KMS-11 (cell line): ENCODE results near the gene FLNC.

Source experiments
- H2AFZ ChIP-seq: fragments of 200-600 bp; sonication (generic); 2 replicates; pipeline ENCODE4 v1.6.1; 2016; ENCODE audit warnings: antibody characterized with exemption, mixed run types, low read depth
- H3K27ac ChIP-seq: fragments of 200-600 bp; sonication (generic); 2 replicates; pipeline ENCODE4 v1.6.1; 2016; ENCODE audit warnings: mild to moderate bottlenecking, mixed run types
- H3K27me3 ChIP-seq: fragments of 200-600 bp; sonication (generic); 2 replicates; pipeline ENCODE4 v1.6.1; 2017; ENCODE audit warnings: mild to moderate bottlenecking, low read depth, mixed run types, moderate library complexity; ENCODE audit not compliant: insufficient read depth
- H3K36me3 ChIP-seq: fragments of 200-600 bp; sonication (generic); 2 replicates; pipeline ENCODE4 v1.6.1; 2017; ENCODE audit warnings: mild to moderate bottlenecking, mixed run types; ENCODE audit not compliant: insufficient read depth
- H3K4me1 ChIP-seq: fragments of 200-600 bp; sonication (generic); 2 replicates; pipeline ENCODE4 v1.6.1; 2016; ENCODE audit warnings: mild to moderate bottlenecking, low read depth, mixed run types; ENCODE audit not compliant: poor library complexity, severe bottlenecking
- H3K4me2 ChIP-seq: fragments of 200-600 bp; sonication (generic); 2 replicates; pipeline ENCODE4 v1.7.0; 2016; ENCODE audit warnings: mild to moderate bottlenecking, mixed run types
- H3K4me3 ChIP-seq: fragments of 200-600 bp; sonication (generic); IDR thresholded peaks from 2 replicates; pipeline ENCODE4 v1.6.1; 2017; ENCODE audit warnings: low read depth, low read length, mixed read lengths; ENCODE audit not compliant: insufficient read depth
- H3K79me2 ChIP-seq: fragments of 200-600 bp; sonication (generic); 2 replicates; pipeline ENCODE4 v1.6.1; 2016; ENCODE audit warnings: low read depth, mixed run types; ENCODE audit not compliant: insufficient read depth
- H3K9ac ChIP-seq: fragments of 200-600 bp; sonication (generic); 2 replicates; pipeline ENCODE4 v1.6.1; 2016; ENCODE audit warnings: mild to moderate bottlenecking, mixed run types
- H4K20me1 ChIP-seq: fragments of 200-600 bp; sonication (generic); 2 replicates; pipeline ENCODE4 v1.6.1; 2016; ENCODE audit warnings: mild to moderate bottlenecking, mixed run types; ENCODE audit not compliant: insufficient read depth
- TF ChIP-seq, protein P1 (sequence below): fragments of 200-600 bp; sonication (generic); conservative IDR thresholded peaks from 2 replicates; pipeline ENCODE4 v1.6.1; 2017; ENCODE audit warnings: low read depth, mild to moderate bottlenecking, antibody characterized with exemption, low read length, moderate library complexity, mixed read lengths

Gene FLNC

DNA sequence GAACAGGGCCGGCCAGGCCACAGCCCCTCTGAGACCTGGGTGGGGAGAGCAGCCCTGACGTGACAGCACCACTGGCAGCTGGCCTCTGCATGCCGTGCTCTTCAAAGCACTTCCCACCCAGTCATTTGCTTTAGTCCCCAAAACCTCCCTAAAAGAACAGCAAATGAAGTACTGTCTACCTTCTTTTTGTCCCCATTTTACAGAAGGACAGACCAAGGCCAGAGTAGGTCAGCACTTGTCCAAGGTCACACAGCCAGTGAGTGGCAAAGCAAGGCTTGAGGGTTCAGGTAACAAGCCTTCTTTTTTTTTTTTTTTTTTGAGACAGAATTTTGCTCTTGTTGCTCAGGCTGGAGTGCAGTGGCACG lies 47.5 kb downstream of the FLNC start:
- Histone ChIP-seq H3K4me1 (no peaks in the 10 kb centered on the region), H3K4me2 (no peak overlapping the region), H3K9ac (no peak overlapping the region), H3K27me3 (no peaks in the 10 kb centered on the region), H3K4me3 (no peak overlapping the region), H3K27ac (no peak overlapping the region), H2AFZ (no peak overlapping the region), H4K20me1 (no peaks in the 10 kb centered on the region), H3K36me3 (no peaks in the 10 kb centered on the region), H3K79me2 (no peaks in the 10 kb centered on the region)
- TF ChIP-seq, protein P1, sequence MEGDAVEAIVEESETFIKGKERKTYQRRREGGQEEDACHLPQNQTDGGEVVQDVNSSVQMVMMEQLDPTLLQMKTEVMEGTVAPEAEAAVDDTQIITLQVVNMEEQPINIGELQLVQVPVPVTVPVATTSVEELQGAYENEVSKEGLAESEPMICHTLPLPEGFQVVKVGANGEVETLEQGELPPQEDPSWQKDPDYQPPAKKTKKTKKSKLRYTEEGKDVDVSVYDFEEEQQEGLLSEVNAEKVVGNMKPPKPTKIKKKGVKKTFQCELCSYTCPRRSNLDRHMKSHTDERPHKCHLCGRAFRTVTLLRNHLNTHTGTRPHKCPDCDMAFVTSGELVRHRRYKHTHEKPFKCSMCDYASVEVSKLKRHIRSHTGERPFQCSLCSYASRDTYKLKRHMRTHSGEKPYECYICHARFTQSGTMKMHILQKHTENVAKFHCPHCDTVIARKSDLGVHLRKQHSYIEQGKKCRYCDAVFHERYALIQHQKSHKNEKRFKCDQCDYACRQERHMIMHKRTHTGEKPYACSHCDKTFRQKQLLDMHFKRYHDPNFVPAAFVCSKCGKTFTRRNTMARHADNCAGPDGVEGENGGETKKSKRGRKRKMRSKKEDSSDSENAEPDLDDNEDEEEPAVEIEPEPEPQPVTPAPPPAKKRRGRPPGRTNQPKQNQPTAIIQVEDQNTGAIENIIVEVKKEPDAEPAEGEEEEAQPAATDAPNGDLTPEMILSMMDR = no peak

GRCh38 chr7:128878226-128879105 lies 48.3 kb downstream of the FLNC start:
- Histone ChIP-seq H3K79me2 (no peaks in the 10 kb centered on the region), H3K4me1 (no peaks in the 10 kb centered on the region), H3K4me2 (no peak overlapping the region), H3K27ac (no peak overlapping the region), H4K20me1 (no peaks in the 10 kb centered on the region), H3K4me3 (no peak overlapping the region), H2AFZ (no peak overlapping the region), H3K27me3 (no peaks in the 10 kb centered on the region), H3K36me3 (no peaks in the 10 kb centered on the region), H3K9ac (no peak overlapping the region)
- TF ChIP-seq, protein P1 = no peak

- no peak overlapping the region for H2AFZ ChIP-seq
These were observed 49.3 kb downstream of the FLNC start for GRCh38 chr7:128879461-128879938.

GRCh38 chr7:128879939-128880746 lies 49.9 kb downstream of the FLNC start:
- no peak overlapping the region for H3K4me2 ChIP-seq
- H3K27ac ChIP-seq = no peak overlapping the region
- no peak overlapping the region for H2AFZ ChIP-seq
- H3K79me2 ChIP-seq = no peaks in the 10 kb centered on the region
- no peaks in the 10 kb centered on the region for H3K27me3 ChIP-seq
- peaks cover 3% of the 10 kb centered on the region for H3K4me1 ChIP-seq
- H3K4me3 ChIP-seq = no peak overlapping the region
- TF ChIP-seq, protein P1 = no peak
- no peaks in the 10 kb centered on the region for H3K36me3 ChIP-seq
- no peaks in the 10 kb centered on the region for H4K20me1 ChIP-seq
- no peak overlapping the region for H3K9ac ChIP-seq

More at GRCh38 chr7:128879461-128879938, 49.3 kb downstream of the FLNC start:
- Histone ChIP-seq H3K27ac (no peak overlapping the region), H3K4me3 (no peak overlapping the region), H3K4me1 (peaks cover 3% of the 10 kb centered on the region), H4K20me1 (no peaks in the 10 kb centered on the region), H3K79me2 (no peaks in the 10 kb centered on the region), H3K9ac (no peak overlapping the region), H3K36me3 (no peaks in the 10 kb centered on the region), H3K27me3 (no peaks in the 10 kb centered on the region), H3K4me2 (no peak overlapping the region)
- TF ChIP-seq, protein P1 = no peak
